Keratinocyte (primary cell): Measurements from ENCODE around the gene KIAA1958. TPM values are rescaled to one million over a fixed set of nuclear protein-coding genes. Genes with fewer than 3 reads are reported as not detected.
A peak's percentile ranks its signal among the peaks of the same experiment; 100 is the strongest.

Experiments
- DNase-seq: peaks from one replicate; pipeline ENCODE4 v3.0.0-alpha.2; 2011; ENCODE audit warnings: low read depth, missing footprints, low spot score
- FAIRE-seq: peaks from 2 replicates; lab custom pipeline; 2011; peaks lifted over from hg19 to GRCh38; lab: Jason Lieb, UNC
- H2AFZ ChIP-seq: 2 replicates; pipeline ENCODE4 v1.6.0; 2012; ENCODE audit warnings: low read length, control low read depth, inconsistent platforms; ENCODE audit not compliant: control insufficient read depth
- H3K27ac ChIP-seq: 2 replicates; pipeline ENCODE4 v1.5.1; 2011; ENCODE audit warnings: low read length; ENCODE audit not compliant: control insufficient read depth, insufficient read depth
- H3K27me3 ChIP-seq: 3 replicates; pipeline ENCODE4 v1.6.0; 2011; ENCODE audit warnings: low read length; ENCODE audit not compliant: control insufficient read depth, insufficient read depth; ENCODE audit errors: extremely low read depth
- H3K36me3 ChIP-seq, 2 experiments: 2 replicates in 1 of 2; 3 replicates in 1 of 2; pipeline ENCODE4 v1.5.1; 2011; ENCODE audit warnings: low read length in 2 of 2, mild to moderate bottlenecking in 1 of 2; ENCODE audit not compliant: control insufficient read depth in 2 of 2, insufficient read depth in 2 of 2; ENCODE audit errors: extremely low read depth in 1 of 2
- H3K4me1 ChIP-seq: 3 replicates; pipeline ENCODE4 v1.5.1; 2011; ENCODE audit warnings: low read length; ENCODE audit not compliant: control insufficient read depth, insufficient read depth; ENCODE audit errors: extremely low read depth
- H3K4me2 ChIP-seq: 3 replicates; pipeline ENCODE4 v1.6.0; 2011; ENCODE audit warnings: low read depth, low read length; ENCODE audit not compliant: control insufficient read depth, insufficient read depth; ENCODE audit errors: extremely low read depth
- H3K4me3 ChIP-seq, 3 experiments: fragments of 200-600 bp in 1 of 3; sonication (generic) in 1 of 3; 2 replicates in 2 of 3; 3 replicates in 1 of 3; pipeline ENCODE4 v1.5.1; 2011 to 2016; ENCODE audit warnings: low read length in 3 of 3, mild to moderate bottlenecking in 3 of 3, control low read depth in 2 of 3, inconsistent platforms in 1 of 3, low read depth in 1 of 3, mixed read lengths in 1 of 3, mixed run types in 1 of 3, moderate library complexity in 1 of 3; ENCODE audit not compliant: control insufficient read depth in 2 of 3, insufficient read depth in 2 of 3; ENCODE audit errors: extremely low read depth in 1 of 3
- H3K79me2 ChIP-seq: 2 replicates; pipeline ENCODE4 v1.6.0; 2012; ENCODE audit warnings: low read length; ENCODE audit not compliant: control insufficient read depth, insufficient read depth
- H3K9ac ChIP-seq: 3 replicates; pipeline ENCODE4 v1.6.0; 2011; ENCODE audit warnings: low read length; ENCODE audit not compliant: control insufficient read depth, insufficient read depth; ENCODE audit errors: extremely low read depth
- H3K9me1 ChIP-seq: 3 replicates; pipeline ENCODE4 v1.6.0; 2011; ENCODE audit warnings: low read length; ENCODE audit not compliant: control insufficient read depth, insufficient read depth; ENCODE audit errors: extremely low read depth
- H3K9me3 ChIP-seq: 2 replicates; pipeline ENCODE4 v1.5.1; 2012; ENCODE audit warnings: low read depth, low read length; ENCODE audit not compliant: control insufficient read depth
- H4K20me1 ChIP-seq: 3 replicates; pipeline ENCODE4 v1.6.0; 2011; ENCODE audit warnings: low read length; ENCODE audit not compliant: control insufficient read depth, insufficient read depth; ENCODE audit errors: extremely low read depth
- CTCF ChIP-seq, 3 experiments: IDR thresholded peaks in 1 of 3; conservative IDR thresholded peaks in 1 of 3; optimal IDR thresholded peaks in 1 of 3; 2 replicates in 2 of 3; 3 replicates in 1 of 3; pipeline versions ENCODE3 to v1.5.1; 2011; ENCODE audit warnings: low read length in 3 of 3, mild to moderate bottlenecking in 3 of 3, moderate library complexity in 2 of 3, control low read depth in 1 of 3, inconsistent platforms in 1 of 3; ENCODE audit not compliant: insufficient read depth in 2 of 3; ENCODE audit errors: extremely low read depth in 1 of 3
- EZH2 ChIP-seq: IDR thresholded peaks from one replicate; pipeline ENCODE4 v1.6.1; 2012; ENCODE audit warnings: inconsistent platforms, mild to moderate bottlenecking, low read length, moderate library complexity
- dilution Hi-C: fragments of 300-500 bp; cut with MboI; formaldehyde crosslinking; loops from one replicate; pipeline ENCODE4 v1.7.0; 2020; ENCODE audit warnings: low sequenced_read_pairs; ENCODE audit not compliant: extremely low pct_ligation_motif_present
- polyA plus RNA-seq, 5 experiments: library from polyadenylated mRNA; depleted of rRNA in 3 of 5; stranded (reverse) in 3 of 5; stranded (forward) in 1 of 5; unstranded in 1 of 5; fragments of >200 nt; gene quantifications; 1 replicate in 1 of 5; 2 replicates in 3 of 5; 3 replicates in 1 of 5; pipeline versions ENCODE4 v1.2.1 to v1.2.3, GENCODE V29; 2011 to 2012; ENCODE audit warnings: missing spikeins in 2 of 5, low read depth in 1 of 5, low replicate concordance in 1 of 5

The KIAA1958 gene
- polyA plus RNA-seq, 1 donor (not counting 4 experiments of a cell fraction or from before 2014, with no cell fraction given): 0.84 TPM

- Histone ChIP-seq H3K79me2 (no peaks in the 10 kb centered on the region), H3K36me3 (no peaks in the 10 kb centered on the region), H3K9me3 (no peaks in the 10 kb centered on the region), H3K4me2 (no peak overlapping the region), H4K20me1 (no peaks in the 10 kb centered on the region), H3K27ac (no peak overlapping the region), H2AFZ (no peak overlapping the region), H3K4me3 (no peak overlapping the region), H3K9me1 (no peaks in the 10 kb centered on the region), H3K9ac (no peak overlapping the region), H3K4me1 (peaks cover 46% of the 10 kb centered on the region), H3K27me3 (no peaks in the 10 kb centered on the region)
- TF ChIP-seq CTCF (optimal IDR thresholded peaks at IDR 0.05 in 1 of 3, IDR thresholded peaks at IDR 0.05 in 1 of 3, conservative IDR thresholded peaks at IDR 0.05 in 1 of 3; ENCODE audit: extremely low read depth in 1 of 3, insufficient read depth in 2 of 3, low read length in 3 of 3) (no peak), EZH2 (no peak)
- FAIRE-seq (no peak), DNase-seq (no peak)
- dilution Hi-C loops: no loop called here
Measured at GRCh38 chr9:112553256-112553826, 66.7 kb downstream of the KIAA1958 start.

GRCh38 chr9:112554516-112554915 lies 67.9 kb downstream of the KIAA1958 start:
- Histone ChIP-seq H3K4me2 (peak overlapping the region; percentile 50), H3K79me2 (no peaks in the 10 kb centered on the region), H3K9ac (peak overlapping the region; percentile 10), H3K36me3 (no peaks in the 10 kb centered on the region), H3K4me3 (no peak overlapping the region), H3K4me1 (peaks cover 57% of the 10 kb centered on the region), H3K27ac (peak overlapping the region; percentile 80), H3K9me1 (no peaks in the 10 kb centered on the region), H3K27me3 (no peaks in the 10 kb centered on the region), H4K20me1 (no peaks in the 10 kb centered on the region), H3K9me3 (no peaks in the 10 kb centered on the region), H2AFZ (no peak overlapping the region)
- DNase-seq: no peak
- TF ChIP-seq CTCF (optimal IDR thresholded peaks at IDR 0.05 in 1 of 3, IDR thresholded peaks at IDR 0.05 in 1 of 3, conservative IDR thresholded peaks at IDR 0.05 in 1 of 3; ENCODE audit: extremely low read depth in 1 of 3, insufficient read depth in 2 of 3, low read length in 3 of 3): no peak
- no peak for TF ChIP-seq EZH2
- dilution Hi-C loops: no loop called here
- peak; percentile 17 for FAIRE-seq
